Measurements from ENCODE around the gene AKAP13. TPM values are rescaled to one million over a fixed set of nuclear protein-coding genes. Genes with fewer than 3 reads are reported as not detected.

The AKAP13 gene
- total RNA-seq, 1 experiment from 2014 or later, result 36.4 TPM

GRCh38 chr15:85540085-85540797 is 159.8 kb downstream of the AKAP13 start:
- no peak for DNase-seq
- H3K36me3 ChIP-seq, result peaks cover 13% of the 10 kb centered on the region
- H3K9me3 ChIP-seq, result no peaks in the 10 kb centered on the region; the same call in 1 of the 2 replicates
- H3K27me3 ChIP-seq, result no peaks in the 10 kb centered on the region
- H3K4me3 ChIP-seq, result no peak overlapping the region

- no peaks in the 10 kb centered on the region for H3K27me3 ChIP-seq
- no peak for DNase-seq
- no peaks in the 10 kb centered on the region; the same call in 1 of the 2 replicates for H3K9me3 ChIP-seq
- H3K36me3 ChIP-seq, result peaks cover 14% of the 10 kb centered on the region; the same call in 1 of the 2 replicates
- H3K4me3 ChIP-seq, result no peak overlapping the region
These were observed 161.3 kb downstream of the AKAP13 start for GRCh38 chr15:85541744-85542143.

GRCh38 chr15:85542488-85542887 is 162.1 kb downstream of the AKAP13 start:
- Histone ChIP-seq H3K4me3 (no peak overlapping the region), H3K9me3 (no peaks in the 10 kb centered on the region; the same call in 1 of the 2 replicates), H3K36me3 (peaks cover 14% of the 10 kb centered on the region; the same call in 1 of the 2 replicates), H3K27me3 (no peaks in the 10 kb centered on the region)
- DNase-seq, result no peak

- DNase-seq, result no peak
- Histone ChIP-seq H3K27me3 (no peaks in the 10 kb centered on the region), H3K9me3 (no peaks in the 10 kb centered on the region; the same call in 1 of the 2 replicates), H3K36me3 (peaks cover 14% of the 10 kb centered on the region; the same call in 1 of the 2 replicates), H3K4me3 (no peak overlapping the region)
These were observed 162.5 kb downstream of the AKAP13 start for GRCh38 chr15:85542895-85543331.

- Histone ChIP-seq H3K4me3 (no peak overlapping the region), H3K27me3 (no peaks in the 10 kb centered on the region), H3K9me3 (no peaks in the 10 kb centered on the region; the same call in 1 of the 2 replicates), H3K36me3 (peaks cover 14% of the 10 kb centered on the region; the same call in 1 of the 2 replicates)
- no peak for DNase-seq
These were observed 163.3 kb downstream of the AKAP13 start for GRCh38 chr15:85543741-85544155.

- no peak for DNase-seq
- no peaks in the 10 kb centered on the region; the same call in 1 of the 2 replicates for H3K9me3 ChIP-seq
- peaks cover 14% of the 10 kb centered on the region; the same call in 1 of the 2 replicates for H3K36me3 ChIP-seq
- no peak overlapping the region for H3K4me3 ChIP-seq
- H3K27me3 ChIP-seq, result no peaks in the 10 kb centered on the region
These were observed 164.8 kb downstream of the AKAP13 start for GRCh38 chr15:85545185-85545584.

- H3K27me3 ChIP-seq, result no peaks in the 10 kb centered on the region
- H3K4me3 ChIP-seq, result no peak overlapping the region
- peaks cover 14% of the 10 kb centered on the region; the same call in 1 of the 2 replicates for H3K36me3 ChIP-seq
- DNase-seq, result no peak
- H3K9me3 ChIP-seq, result no peaks in the 10 kb centered on the region; the same call in 1 of the 2 replicates
These were observed 165.3 kb downstream of the AKAP13 start for GRCh38 chr15:85545752-85546151.

GRCh38 chr15:85547386-85547785 is 167.0 kb downstream of the AKAP13 start:
- no peak overlapping the region for H3K4me3 ChIP-seq
- H3K9me3 ChIP-seq, result no peaks in the 10 kb centered on the region
- H3K36me3 ChIP-seq, result peaks cover 14% of the 10 kb centered on the region; the same call in 1 of the 2 replicates
- H3K27me3 ChIP-seq, result no peaks in the 10 kb centered on the region
- DNase-seq, result no peak

GRCh38 chr15:85550283-85550682 is 169.9 kb downstream of the AKAP13 start:
- 0 out of 2 replicates have a peak, but pooled peaks cover 4% of the 10 kb centered on the region for H3K36me3 ChIP-seq
- H3K4me3 ChIP-seq, result no peak overlapping the region
- H3K27me3 ChIP-seq, result no peaks in the 10 kb centered on the region
- no peak for DNase-seq
- H3K9me3 ChIP-seq, result no peaks in the 10 kb centered on the region

- DNase-seq, result no peak
- Histone ChIP-seq H3K36me3 (0 out of 2 replicates have a peak, but pooled peaks cover 1% of the 10 kb centered on the region), H3K9me3 (no peaks in the 10 kb centered on the region), H3K27me3 (no peaks in the 10 kb centered on the region), H3K4me3 (no peak overlapping the region)
These were observed 170.9 kb downstream of the AKAP13 start for GRCh38 chr15:85551221-85551832.

- no peaks in the 10 kb centered on the region for H3K36me3 ChIP-seq
- no peaks in the 10 kb centered on the region for H3K27me3 ChIP-seq
- no peak overlapping the region for H3K4me3 ChIP-seq
- H3K9me3 ChIP-seq, result no peaks in the 10 kb centered on the region
- DNase-seq, result no peak
These were observed 174.6 kb downstream of the AKAP13 start for GRCh38 chr15:85554852-85555521.

GRCh38 chr15:85555875-85556617 is 175.6 kb downstream of the AKAP13 start:
- H3K4me3 ChIP-seq, result no peak overlapping the region
- H3K36me3 ChIP-seq, result no peaks in the 10 kb centered on the region
- no peaks in the 10 kb centered on the region for H3K9me3 ChIP-seq
- no peaks in the 10 kb centered on the region for H3K27me3 ChIP-seq
- DNase-seq, result no peak

GRCh38 chr15:85556618-85556895 is 176.2 kb downstream of the AKAP13 start:
- Histone ChIP-seq H3K4me3 (no peak overlapping the region), H3K36me3 (no peaks in the 10 kb centered on the region)
- no peak for DNase-seq

GRCh38 chr15:85557385-85557784 is 177.0 kb downstream of the AKAP13 start:
- H3K9me3 ChIP-seq, result no peaks in the 10 kb centered on the region
- no peaks in the 10 kb centered on the region for H3K36me3 ChIP-seq
- no peaks in the 10 kb centered on the region for H3K27me3 ChIP-seq
- no peak for DNase-seq
- H3K4me3 ChIP-seq, result no peak overlapping the region

More at GRCh38 chr15:85556618-85556895, 176.2 kb downstream of the AKAP13 start:
- no peaks in the 10 kb centered on the region for H3K9me3 ChIP-seq
- no peaks in the 10 kb centered on the region for H3K27me3 ChIP-seq

- Histone ChIP-seq H3K4me3 (no peak overlapping the region), H3K9me3 (no peaks in the 10 kb centered on the region), H3K36me3 (no peaks in the 10 kb centered on the region), H3K27me3 (no peaks in the 10 kb centered on the region)
- DNase-seq, result no peak
These were observed 178.4 kb downstream of the AKAP13 start for GRCh38 chr15:85558848-85559247.

- H3K27me3 ChIP-seq, result no peaks in the 10 kb centered on the region
- no peaks in the 10 kb centered on the region for H3K36me3 ChIP-seq
- no peak for DNase-seq
- H3K9me3 ChIP-seq, result no peaks in the 10 kb centered on the region
- H3K4me3 ChIP-seq, result no peak overlapping the region
These were observed 179.1 kb downstream of the AKAP13 start for GRCh38 chr15:85559530-85559929.

GRCh38 chr15:85562824-85563223 is 182.4 kb downstream of the AKAP13 start:
- Histone ChIP-seq H3K36me3 (no peaks in the 10 kb centered on the region), H3K9me3 (no peaks in the 10 kb centered on the region), H3K27me3 (no peaks in the 10 kb centered on the region), H3K4me3 (no peak overlapping the region)
- no peak for DNase-seq
